HG02870 (cell line): ENCODE data around the gene EIF4ENIF1.
A peak's percentile ranks its signal among the peaks of the same experiment; 100 is the strongest.
"Not testable (repeated sequence)": the region's sequence is repeated elsewhere in the genome, so short reads cannot be mapped to it uniquely, and the experiment has no call there.

Experiments
- ATAC-seq: cut with Tn5 transposase; IDR thresholded peaks from one replicate; pipeline ENCODE4 v1.9.1; 2021; ENCODE audit warnings: mild to moderate bottlenecking, moderate library complexity; ENCODE audit not compliant: unreplicated experiment

Gene EIF4ENIF1

GRCh38 chr22:31489632-31490495, at the start of gene EIF4ENIF1:
Gene EIF4ENIF1 (minus strand): TSS chr22:31489842. CDS start chr22:31488718, 1,124 bp downstream.
- ATAC-seq = peak; percentile 34

GRCh38 chr22:31538815-31539214, 49.2 kb upstream of the EIF4ENIF1 start:
- no peak for ATAC-seq

GRCh38 chr22:31537019-31537535, 47.4 kb upstream of the EIF4ENIF1 start:
- peak; percentile 56 for ATAC-seq

- no peak for ATAC-seq
Measured at GRCh38 chr22:31533374-31533773, 43.7 kb upstream of the EIF4ENIF1 start.

- no peak for ATAC-seq
Measured at GRCh38 chr22:31532060-31532459, 42.4 kb upstream of the EIF4ENIF1 start.

GRCh38 chr22:31530823-31531195, 41.2 kb upstream of the EIF4ENIF1 start:
- ATAC-seq = no peak

- ATAC-seq = no peak
Measured at GRCh38 chr22:31526270-31526669, 36.6 kb upstream of the EIF4ENIF1 start.

- ATAC-seq = not testable (repeated sequence)
Measured at GRCh38 chr22:31524132-31524531, 34.5 kb upstream of the EIF4ENIF1 start.

- no peak for ATAC-seq
Measured at GRCh38 chr22:31520051-31520450, 30.4 kb upstream of the EIF4ENIF1 start.

GRCh38 chr22:31509061-31509762, 19.6 kb upstream of the EIF4ENIF1 start:
- no peak for ATAC-seq

GRCh38 chr22:31508536-31508935, 18.9 kb upstream of the EIF4ENIF1 start:
- no peak for ATAC-seq

- not testable (repeated sequence) for ATAC-seq
Measured at GRCh38 chr22:31507517-31507916, 17.9 kb upstream of the EIF4ENIF1 start.

GRCh38 chr22:31504282-31504681, 14.6 kb upstream of the EIF4ENIF1 start:
- no peak for ATAC-seq

- ATAC-seq = no peak
Measured at GRCh38 chr22:31503211-31503964, 13.7 kb upstream of the EIF4ENIF1 start.

- no peak for ATAC-seq
Measured at GRCh38 chr22:31501738-31502137, 12.1 kb upstream of the EIF4ENIF1 start.

- ATAC-seq = no peak
Measured at GRCh38 chr22:31497148-31497938, 7.7 kb upstream of the EIF4ENIF1 start.

GRCh38 chr22:31496735-31497146, 7.1 kb upstream of the EIF4ENIF1 start:
- ATAC-seq = peak; percentile 14

GRCh38 chr22:31496007-31496734, 6.5 kb upstream of the EIF4ENIF1 start, which contains the start of gene SFI1:
Gene SFI1 (plus strand): TSS chr22:31496536. CDS start chr22:31508285, 11,749 bp downstream.
- peak; percentile 65 for ATAC-seq

- no peak for ATAC-seq
Measured at GRCh38 chr22:31495343-31495742, 5.7 kb upstream of the EIF4ENIF1 start.
